Measurements from ENCODE around the gene ZNF408.

Gene ZNF408

GRCh38 chr11:46690702-46691101 is 10.1 kb upstream of the ZNF408 start:
- Histone ChIP-seq H3K4me1 (ENCODE audit: insufficient read depth, low read length, poor library complexity, severe bottlenecking) (peaks cover 15% of the 10 kb centered on the region), H3K9me3 (ENCODE audit: insufficient read depth, low read depth, low read length) (no peaks in the 10 kb centered on the region), H3F3A (ENCODE audit: low read depth) (no peaks in the 10 kb centered on the region), H3K4me2 (ENCODE audit: low read depth, low read length, poor library complexity, severe bottlenecking) (no peak overlapping the region), H3K4me3 (ENCODE audit: low read length, poor library complexity, severe bottlenecking) (no peak overlapping the region), H3K27me3 (ENCODE audit: insufficient read depth, low read length, poor library complexity, severe bottlenecking) (no peaks in the 10 kb centered on the region), H2AFZ (ENCODE audit: low read length) (no peak overlapping the region), H4K20me1 (ENCODE audit: insufficient read depth, low read length, poor library complexity, severe bottlenecking) (no peaks in the 10 kb centered on the region), H3K36me3 (ENCODE audit: insufficient read depth, low read length) (peaks cover 15% of the 10 kb centered on the region; the same call in 1 of the 2 replicates), H3K9me2 (replicated peaks; ENCODE audit: low read depth, low read length) (no peaks in the 10 kb centered on the region), H3K9ac (ENCODE audit: low read depth, low read length, poor library complexity, severe bottlenecking) (no peak overlapping the region), H3K79me2 (ENCODE audit: insufficient read depth, low read length) (peaks cover under 1% of the 10 kb centered on the region; the same call in 1 of the 2 replicates)
- no peak for TF ChIP-seq EZH2phosphoT487 (IDR thresholded peaks at IDR 0.05; ENCODE audit: borderline replicate concordance)
- TF ChIP-seq, protein P1, sequence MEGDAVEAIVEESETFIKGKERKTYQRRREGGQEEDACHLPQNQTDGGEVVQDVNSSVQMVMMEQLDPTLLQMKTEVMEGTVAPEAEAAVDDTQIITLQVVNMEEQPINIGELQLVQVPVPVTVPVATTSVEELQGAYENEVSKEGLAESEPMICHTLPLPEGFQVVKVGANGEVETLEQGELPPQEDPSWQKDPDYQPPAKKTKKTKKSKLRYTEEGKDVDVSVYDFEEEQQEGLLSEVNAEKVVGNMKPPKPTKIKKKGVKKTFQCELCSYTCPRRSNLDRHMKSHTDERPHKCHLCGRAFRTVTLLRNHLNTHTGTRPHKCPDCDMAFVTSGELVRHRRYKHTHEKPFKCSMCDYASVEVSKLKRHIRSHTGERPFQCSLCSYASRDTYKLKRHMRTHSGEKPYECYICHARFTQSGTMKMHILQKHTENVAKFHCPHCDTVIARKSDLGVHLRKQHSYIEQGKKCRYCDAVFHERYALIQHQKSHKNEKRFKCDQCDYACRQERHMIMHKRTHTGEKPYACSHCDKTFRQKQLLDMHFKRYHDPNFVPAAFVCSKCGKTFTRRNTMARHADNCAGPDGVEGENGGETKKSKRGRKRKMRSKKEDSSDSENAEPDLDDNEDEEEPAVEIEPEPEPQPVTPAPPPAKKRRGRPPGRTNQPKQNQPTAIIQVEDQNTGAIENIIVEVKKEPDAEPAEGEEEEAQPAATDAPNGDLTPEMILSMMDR (conservative IDR thresholded peaks at IDR 0.05; ENCODE audit: low read length) = no peak

GRCh38 chr11:46692450-46692849 is 8.4 kb upstream of the ZNF408 start:
- H3F3A ChIP-seq (ENCODE audit: low read depth) = no peaks in the 10 kb centered on the region
- no peak overlapping the region for H3K4me3 ChIP-seq (ENCODE audit: low read length, poor library complexity, severe bottlenecking)
- no peaks in the 10 kb centered on the region for H3K9me2 ChIP-seq (replicated peaks; ENCODE audit: low read depth, low read length)
- H3K9me3 ChIP-seq (ENCODE audit: insufficient read depth, low read depth, low read length) = no peaks in the 10 kb centered on the region
- peaks cover 15% of the 10 kb centered on the region; the same call in 1 of the 2 replicates for H3K36me3 ChIP-seq (ENCODE audit: insufficient read depth, low read length)
- H3K27me3 ChIP-seq (ENCODE audit: insufficient read depth, low read length, poor library complexity, severe bottlenecking) = no peaks in the 10 kb centered on the region
- TF ChIP-seq EZH2phosphoT487 (IDR thresholded peaks at IDR 0.05; ENCODE audit: borderline replicate concordance) = no peak
- TF ChIP-seq, protein P1 (conservative IDR thresholded peaks at IDR 0.05; ENCODE audit: low read length) = no peak
- H2AFZ ChIP-seq (ENCODE audit: low read length) = no peak overlapping the region
- H3K4me1 ChIP-seq (ENCODE audit: insufficient read depth, low read length, poor library complexity, severe bottlenecking) = peaks cover 19% of the 10 kb centered on the region
- H3K79me2 ChIP-seq (ENCODE audit: insufficient read depth, low read length) = peaks cover 12% of the 10 kb centered on the region; the same call in 1 of the 2 replicates
- H3K4me2 ChIP-seq (ENCODE audit: low read depth, low read length, poor library complexity, severe bottlenecking) = no peak overlapping the region
- H4K20me1 ChIP-seq (ENCODE audit: insufficient read depth, low read length, poor library complexity, severe bottlenecking) = no peaks in the 10 kb centered on the region
- no peak overlapping the region for H3K9ac ChIP-seq (ENCODE audit: low read depth, low read length, poor library complexity, severe bottlenecking)

DNA sequence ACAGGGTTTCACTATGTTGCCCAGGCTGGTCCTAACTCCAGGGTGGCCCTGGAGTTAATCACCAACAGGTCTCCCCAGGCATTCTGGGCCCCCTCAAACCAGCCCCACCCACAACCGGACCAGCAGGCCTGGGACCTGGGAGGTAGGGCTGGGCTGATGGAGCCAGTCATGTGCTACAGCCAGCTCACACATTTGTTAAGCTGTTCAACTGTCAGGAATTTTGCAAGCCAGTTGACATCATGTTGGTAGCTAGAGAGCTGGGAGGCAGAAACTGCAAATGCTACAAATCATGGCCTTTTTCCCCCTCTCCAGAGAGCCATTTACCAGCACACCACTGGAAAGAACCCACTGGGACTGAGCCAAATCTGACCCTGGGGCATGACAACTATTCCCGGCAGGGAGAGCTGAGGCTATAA is 7.2 kb upstream of the ZNF408 start:
- H3K27me3 ChIP-seq (ENCODE audit: insufficient read depth, low read length, poor library complexity, severe bottlenecking) = no peaks in the 10 kb centered on the region
- peaks cover 25% of the 10 kb centered on the region for H3K4me1 ChIP-seq (ENCODE audit: insufficient read depth, low read length, poor library complexity, severe bottlenecking)
- no peak for TF ChIP-seq EZH2phosphoT487 (IDR thresholded peaks at IDR 0.05; ENCODE audit: borderline replicate concordance)
- TF ChIP-seq, protein P1 (conservative IDR thresholded peaks at IDR 0.05; ENCODE audit: low read length) = no peak
- H3F3A ChIP-seq (ENCODE audit: low read depth) = no peaks in the 10 kb centered on the region
- H3K9me2 ChIP-seq (replicated peaks; ENCODE audit: low read depth, low read length) = no peaks in the 10 kb centered on the region
- H3K36me3 ChIP-seq (ENCODE audit: insufficient read depth, low read length) = peaks cover 7% of the 10 kb centered on the region; the same call in 1 of the 2 replicates
- H4K20me1 ChIP-seq (ENCODE audit: insufficient read depth, low read length, poor library complexity, severe bottlenecking) = peaks cover 4% of the 10 kb centered on the region
- peaks cover 23% of the 10 kb centered on the region; the same call in 1 of the 2 replicates for H3K79me2 ChIP-seq (ENCODE audit: insufficient read depth, low read length)
- H3K9ac ChIP-seq (ENCODE audit: low read depth, low read length, poor library complexity, severe bottlenecking) = no peak overlapping the region
- H3K4me2 ChIP-seq (ENCODE audit: low read depth, low read length, poor library complexity, severe bottlenecking) = no peak overlapping the region
- no peak overlapping the region for H3K4me3 ChIP-seq (ENCODE audit: low read length, poor library complexity, severe bottlenecking)
- no peaks in the 10 kb centered on the region for H3K9me3 ChIP-seq (ENCODE audit: insufficient read depth, low read depth, low read length)
- H2AFZ ChIP-seq (ENCODE audit: low read length) = no peak overlapping the region
